HG03139 (cell line): Measurements from ENCODE around the gene SRPRB.
A peak's percentile ranks its signal among the peaks of the same experiment; 100 is the strongest.

Source experiments
- ATAC-seq: cut with Tn5 transposase; IDR thresholded peaks from one replicate; pipeline ENCODE4 v1.9.1; 2021; ENCODE audit not compliant: unreplicated experiment

SRPRB gene

DNA sequence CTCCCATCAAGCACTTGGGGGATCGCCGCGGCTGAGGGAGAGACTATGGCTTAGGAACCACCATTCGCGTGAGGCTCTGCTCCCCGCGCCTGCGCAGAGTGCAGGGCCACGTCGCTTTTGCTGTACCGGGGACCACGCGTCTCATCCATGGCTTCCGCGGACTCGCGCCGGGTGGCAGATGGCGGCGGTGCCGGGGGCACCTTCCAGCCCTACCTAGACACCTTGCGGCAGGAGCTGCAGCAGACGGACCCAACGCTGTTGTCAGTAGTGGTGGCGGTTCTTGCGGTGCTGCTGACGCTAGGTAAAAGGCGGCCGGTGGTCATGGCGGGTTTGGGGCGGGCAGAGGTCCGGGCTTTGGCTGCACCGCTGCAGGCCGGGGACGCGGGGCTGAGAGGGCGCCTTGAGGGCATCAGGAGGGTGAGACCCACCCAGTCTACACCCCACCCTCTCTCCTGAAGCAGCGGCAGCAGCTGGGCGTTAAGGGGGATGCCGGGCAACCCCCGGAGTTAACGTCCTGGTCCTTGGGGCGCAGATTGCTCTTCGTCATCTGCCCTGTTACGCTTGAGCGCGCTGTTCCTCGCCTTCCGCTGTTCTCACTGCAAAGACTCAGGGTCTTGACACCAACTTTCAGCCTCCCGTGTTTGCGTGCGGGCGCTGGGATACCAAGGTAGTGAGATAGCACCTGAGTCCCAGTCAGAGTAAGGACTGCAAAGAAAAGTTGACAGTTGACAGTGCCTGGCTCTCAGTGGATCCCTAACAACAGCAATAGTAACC, at the start of gene SRPRB:
Gene SRPRB (plus strand): TSS at position 114 of the 774 bp plus-strand sequence. CDS start 34 bp downstream, at position 148.
- peak; percentile 99 for ATAC-seq

GRCh38 chr3:133756716-133757694, 48.6 kb upstream of the SRPRB start:
- no peak for ATAC-seq

- no peak for ATAC-seq
Observed at GRCh38 chr3:133757701-133758567, 47.7 kb upstream of the SRPRB start.

DNA sequence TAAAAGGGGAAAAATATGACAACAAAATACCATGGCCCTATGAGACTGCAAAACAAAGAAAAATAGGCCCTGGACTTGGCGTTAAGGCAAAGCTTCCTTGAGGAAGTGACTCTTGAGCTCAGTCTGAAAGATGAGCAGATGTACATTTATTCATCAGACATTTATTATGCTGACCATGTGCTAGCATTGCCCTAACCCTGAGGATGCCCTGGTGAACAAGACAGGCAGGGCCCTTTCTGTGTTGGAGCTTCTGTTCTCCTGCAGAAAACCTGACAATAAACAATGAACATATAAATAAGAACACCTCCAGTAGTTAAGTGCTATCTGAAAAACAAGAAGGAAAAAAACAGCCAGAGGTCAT, 47.1 kb upstream of the SRPRB start:
- ATAC-seq = no peak

GRCh38 chr3:133758964-133759739, 46.5 kb upstream of the SRPRB start:
- no peak for ATAC-seq

- ATAC-seq = no peak
Observed at GRCh38 chr3:133759740-133760305, 45.8 kb upstream of the SRPRB start.

- ATAC-seq = no peak
Observed at GRCh38 chr3:133760916-133761315, 44.7 kb upstream of the SRPRB start.

DNA sequence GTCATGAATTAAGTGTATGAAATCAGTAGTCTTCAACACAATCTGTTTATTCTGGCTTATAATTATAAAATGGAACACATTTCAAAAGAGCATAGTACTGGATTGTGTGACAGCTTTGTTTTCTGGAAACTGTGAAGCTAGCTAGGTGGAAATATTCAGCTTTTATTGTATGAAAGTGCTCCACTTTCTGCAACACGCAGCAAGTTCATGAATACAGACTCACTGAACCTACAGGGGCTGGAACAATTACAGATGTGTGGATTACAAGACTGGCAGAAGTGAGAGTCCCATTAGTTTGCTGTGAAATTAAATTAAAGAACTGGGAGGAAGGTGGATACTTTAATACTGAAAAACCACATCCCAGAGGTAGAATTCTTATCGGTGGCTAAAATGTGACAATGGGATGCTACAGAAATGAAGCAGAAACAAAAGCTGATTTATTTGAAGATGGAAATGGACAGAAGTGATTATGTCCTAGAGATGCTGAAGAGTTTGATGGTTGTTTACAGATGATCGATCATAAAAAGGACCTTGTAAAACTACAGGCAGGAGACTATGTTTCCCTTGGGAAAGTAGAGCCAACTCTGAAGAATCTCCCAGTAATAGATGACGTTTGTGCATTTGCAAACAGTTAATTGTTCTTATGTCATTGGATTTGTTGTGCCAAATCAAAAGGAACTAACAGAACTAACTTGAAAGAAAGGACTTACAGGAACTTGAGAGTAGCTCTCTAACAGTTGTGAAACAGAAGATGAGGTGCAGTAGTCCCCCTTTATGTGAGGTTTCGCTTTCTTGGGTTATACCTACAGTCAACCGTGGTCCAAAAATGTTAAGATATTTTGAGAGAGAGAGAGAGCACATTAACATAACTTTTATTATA, 43.8 kb upstream of the SRPRB start:
- ATAC-seq = no peak

DNA sequence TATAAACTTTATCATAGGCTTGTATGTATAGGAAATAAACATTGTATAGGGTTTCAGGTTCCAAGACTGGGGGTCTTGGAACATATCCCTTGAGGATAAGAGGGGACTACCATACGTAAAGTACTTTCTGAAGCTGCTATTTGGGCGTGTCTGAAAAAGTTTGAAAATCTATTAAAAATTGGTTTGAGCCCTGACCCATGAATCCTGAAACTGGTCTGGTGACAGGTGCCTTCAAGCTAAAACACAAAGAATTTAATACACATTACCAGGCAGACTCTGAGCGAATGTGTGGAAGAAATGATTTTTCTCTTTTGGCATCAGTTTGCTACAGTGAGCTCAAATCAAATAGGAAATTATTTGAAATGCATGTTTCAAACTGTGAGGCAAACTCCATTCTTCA, 43.1 kb upstream of the SRPRB start:
- ATAC-seq = no peak

DNA sequence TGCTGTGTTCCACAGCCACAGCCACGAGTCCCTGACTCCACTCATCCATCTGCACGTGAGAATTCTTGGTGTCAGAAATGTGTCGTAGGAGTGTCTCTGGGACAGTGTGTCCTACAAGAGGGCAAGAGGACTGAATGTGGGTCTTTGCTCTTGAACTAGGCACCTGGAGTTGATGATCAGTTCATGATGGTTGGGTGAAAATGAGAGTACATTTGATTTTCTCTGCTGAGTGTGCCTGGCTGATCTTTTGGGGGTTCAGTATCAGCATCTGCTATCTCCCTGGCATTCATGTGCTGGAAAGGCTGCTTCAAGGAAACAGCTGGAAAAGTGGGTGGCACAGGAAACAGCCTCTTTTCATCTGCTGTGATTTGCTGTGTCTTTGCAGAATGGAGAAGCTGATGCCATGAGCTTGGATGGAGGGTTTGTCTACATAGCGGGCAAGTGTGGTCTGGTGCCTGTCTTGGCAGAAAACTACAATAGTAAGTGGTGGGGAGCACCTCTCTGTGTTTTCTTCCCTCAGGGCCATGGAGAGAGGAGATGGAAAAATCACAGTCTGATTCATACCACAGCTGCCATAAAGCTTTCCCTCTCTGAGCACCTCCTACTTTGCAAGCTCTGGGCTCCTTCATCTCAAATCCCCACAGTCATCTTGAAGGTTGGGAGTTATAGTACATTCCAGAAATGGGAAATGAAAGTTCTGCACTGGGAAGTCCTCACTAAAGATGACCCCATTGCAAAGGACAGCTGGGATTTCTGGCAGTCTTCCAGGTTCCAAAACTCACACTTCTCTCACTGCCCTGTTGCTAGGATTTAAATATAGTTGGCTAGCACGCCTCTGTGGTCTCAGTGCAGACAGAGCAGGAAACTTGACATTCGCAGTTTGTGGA, 41.6 kb upstream of the SRPRB start:
- ATAC-seq = no peak

GRCh38 chr3:133765256-133765655, 40.4 kb upstream of the SRPRB start:
- no peak for ATAC-seq

GRCh38 chr3:133767607-133768006, 38.0 kb upstream of the SRPRB start:
- ATAC-seq = no peak

- ATAC-seq = no peak
Observed at GRCh38 chr3:133769536-133769935, 36.1 kb upstream of the SRPRB start.

DNA sequence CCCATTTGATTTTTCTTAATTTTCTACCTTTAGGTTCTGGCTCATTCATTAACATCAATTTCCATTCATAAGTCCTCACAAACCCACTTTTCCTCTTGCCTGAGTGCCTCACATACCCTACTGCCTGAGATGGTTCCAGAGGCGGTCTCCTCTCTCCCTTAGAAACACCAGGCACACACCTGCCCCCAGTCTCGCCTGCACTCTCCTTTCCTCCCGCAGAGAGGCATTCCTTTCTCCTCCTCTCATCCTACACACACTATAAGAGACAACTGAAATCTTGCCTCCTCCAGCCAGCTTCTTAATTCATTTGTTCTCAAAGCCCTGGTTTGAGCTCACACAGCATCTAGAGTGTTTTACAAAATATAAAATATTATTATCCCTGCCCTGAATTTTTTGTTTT, 31.9 kb upstream of the SRPRB start:
- no peak for ATAC-seq

- no peak for ATAC-seq
Observed at GRCh38 chr3:133775309-133775708, 30.3 kb upstream of the SRPRB start.

DNA sequence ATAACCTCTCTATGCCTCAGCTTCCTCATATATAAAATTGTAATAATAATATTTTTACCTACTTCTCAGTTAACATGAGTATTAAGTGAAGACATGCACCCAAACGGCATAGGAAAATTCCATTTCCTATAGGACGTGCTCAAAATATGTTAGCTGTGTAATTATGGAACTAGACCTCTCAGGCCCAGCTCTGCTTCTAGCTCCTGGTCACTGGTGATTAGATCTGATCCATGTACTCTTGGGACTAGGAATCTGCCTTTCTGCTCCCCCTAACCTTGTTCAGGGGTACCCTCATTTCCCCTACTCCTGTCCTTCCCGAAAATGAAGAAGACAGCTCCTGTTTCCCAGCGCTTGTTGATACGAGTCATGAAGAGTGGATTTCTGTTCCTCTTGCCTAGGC, 29.8 kb upstream of the SRPRB start:
- no peak for ATAC-seq

GRCh38 chr3:133776794-133777438, 28.7 kb upstream of the SRPRB start:
- ATAC-seq = no peak
